B cell (primary cell): ENCODE results near the gene FADS6. TPM values are rescaled to one million over a fixed set of nuclear protein-coding genes. Genes with fewer than 3 reads are reported as not detected.

ENCODE experiments used
- ATAC-seq: fragments of 200-7000 bp; cut with Tn5 transposase; one replicate; pipeline ENCODE4 v1.10.0; 2021; ENCODE audit warnings: low read depth, mild to moderate bottlenecking, moderate number of reproducible peaks, moderate library complexity
- CTCF ChIA-PET: fragments of 350-600 bp; sonication (Branson Sonifier 250); formaldehyde crosslinking; loops from one replicate; lab custom pipeline; 2021; ENCODE audit warnings: antibody characterized with exemption, inconsistent platforms; lab: Charles Lee
- POLR2A ChIA-PET: fragments of 350-600 bp; sonication (Branson Sonifier 250); formaldehyde crosslinking; loops from one replicate; lab custom pipeline; 2021; ENCODE audit warnings: antibody characterized with exemption; lab: Charles Lee
- DNase-seq: peaks from one replicate; pipeline ENCODE4 v3.0.0; 2013
- H2AFZ ChIP-seq: 2 replicates; pipeline ENCODE4 v1.6.1; 2012; ENCODE audit warnings: mild to moderate bottlenecking, low read depth, low read length; ENCODE audit not compliant: insufficient read depth, poor library complexity, severe bottlenecking
- H3K27ac ChIP-seq, 2 donors: 1 replicate in 1 of 2; 2 replicates in 1 of 2; pipeline ENCODE4 v1.5.1; 2012 to 2013; ENCODE audit warnings: low read length in 2 of 2, mild to moderate bottlenecking in 2 of 2, moderate library complexity in 1 of 2
- H3K27me3 ChIP-seq, 4 experiments: fragments of 200-600 bp in 1 of 4; sonication (generic) in 1 of 4; replicated peaks in 1 of 4; 1 replicate in 2 of 4; 2 replicates in 2 of 4; pipeline versions ENCODE4 v1.6.1 to v1.7.0; 2013 to 2016; ENCODE audit warnings: low read length in 3 of 4, mild to moderate bottlenecking in 2 of 4, mixed read lengths in 1 of 4, moderate library complexity in 1 of 4; ENCODE audit not compliant: insufficient read depth in 4 of 4, control insufficient read depth in 3 of 4; ENCODE audit errors: control extremely low read depth in 1 of 4
- H3K36me3 ChIP-seq, 2 experiments: replicated peaks in 1 of 2; 1 replicate in 1 of 2; 2 replicates in 1 of 2; pipeline versions ENCODE4 v1.6.1 to v1.7.1; 2013; ENCODE audit warnings: low read length in 1 of 2; ENCODE audit not compliant: insufficient read depth in 2 of 2, control insufficient read depth in 1 of 2; ENCODE audit errors: control extremely low read depth in 1 of 2, extremely low read depth in 1 of 2
- H3K4me1 ChIP-seq, 2 donors: fragments of 200-600 bp in 1 of 2; sonication (generic) in 1 of 2; 1 replicate in 1 of 2; 2 replicates in 1 of 2; pipeline versions ENCODE4 v1.5.1 to v1.6.1; 2013 to 2017; ENCODE audit warnings: low read length in 2 of 2; ENCODE audit not compliant: control insufficient read depth in 2 of 2, insufficient read depth in 2 of 2
- H3K4me2 ChIP-seq: replicated peaks from 2 replicates; pipeline ENCODE3; 2012; ENCODE audit warnings: mild to moderate bottlenecking, low read depth, low read length; ENCODE audit not compliant: poor library complexity, severe bottlenecking
- H3K4me3 ChIP-seq, 5 experiments: fragments of 200-600 bp in 1 of 5; sonication (generic) in 1 of 5; 1 replicate in 3 of 5; 2 replicates in 2 of 5; pipeline versions ENCODE4 v1.5.1 to v1.7.0; 2011 to 2016; ENCODE audit warnings: low read length in 4 of 5, mild to moderate bottlenecking in 4 of 5, low read depth in 2 of 5, control low read depth in 1 of 5, moderate library complexity in 1 of 5; ENCODE audit not compliant: insufficient read depth in 1 of 5; ENCODE audit errors: control extremely low read depth in 1 of 5, extremely low read depth in 1 of 5
- H3K79me2 ChIP-seq: fragments of 200-600 bp; sonication (generic); one replicate; pipeline ENCODE4 v1.6.0; 2016; ENCODE audit warnings: low read length; ENCODE audit not compliant: control insufficient read depth, insufficient read depth
- H3K9ac ChIP-seq: fragments of 200-600 bp; sonication (generic); 2 replicates; pipeline ENCODE4 v1.6.1; 2017; ENCODE audit warnings: mild to moderate bottlenecking, low read length, moderate library complexity
- H3K9me3 ChIP-seq, 3 donors: one replicate each; pipeline versions ENCODE4 v1.6.1 to v1.7.1; 2013; ENCODE audit warnings: low read length in 2 of 3; ENCODE audit not compliant: control insufficient read depth in 2 of 3, insufficient read depth in 1 of 3; ENCODE audit errors: control extremely low read depth in 1 of 3
- H4K20me1 ChIP-seq: 2 replicates; pipeline ENCODE4 v1.6.0; 2012; ENCODE audit warnings: mild to moderate bottlenecking, low read length; ENCODE audit not compliant: insufficient read depth, control insufficient read depth, poor library complexity, severe bottlenecking
- H3K27ac Mint-ChIP-seq: one replicate; pipeline ENCODE4 v1.8.0; 2021; ENCODE audit warnings: mixed read lengths
- H3K27me3 Mint-ChIP-seq: one replicate; pipeline ENCODE4 v1.8.0; 2021; ENCODE audit warnings: mixed read lengths
- H3K4me1 Mint-ChIP-seq: one replicate; pipeline ENCODE4 v1.8.0; 2021; ENCODE audit warnings: mixed read lengths
- H3K4me3 Mint-ChIP-seq: one replicate; pipeline ENCODE4 v1.8.0; 2021; ENCODE audit warnings: mixed read lengths
- H3K9me3 Mint-ChIP-seq: one replicate; pipeline ENCODE4 v1.8.0; 2022; ENCODE audit warnings: mixed read lengths; ENCODE audit not compliant: insufficient read depth
- EZH2 ChIP-seq: IDR thresholded peaks from 2 replicates; pipeline ENCODE4 v1.6.1; 2012; ENCODE audit warnings: borderline replicate concordance, low read depth, mild to moderate bottlenecking, moderate library complexity, low read length; ENCODE audit not compliant: insufficient read depth, poor library complexity, severe bottlenecking
- WGBS: methylation state at CpG from one replicate; pipeline ENCODE4 v1.1.5; 2013; ENCODE audit warnings: missing lambda C conversion rate; ENCODE audit not compliant: insufficient coverage; 5-methylcytosine and 5-hydroxymethylcytosine counted together
- intact Hi-C: fragments of 100-400 bp; cut with micrococcal nuclease; formaldehyde crosslinking; loops from one replicate; pipeline ENCODE4 v1.10.0; 2022
- polyA plus RNA-seq: library from polyadenylated mRNA; depleted of rRNA; stranded (reverse); fragments of >200 nt; gene quantifications from 2 replicates; pipeline ENCODE4 v1.2.3, GENCODE V29; 2012
- total RNA-seq, 2 donors: library from RNA; stranded (reverse); fragments of 120-200 nt in 1 of 2; gene quantifications; 1 replicate in 1 of 2; 2 replicates in 1 of 2; pipeline versions ENCODE4 v1.2.3 to v1.2.4, GENCODE V29; 2013 to 2022
- TF ChIP-seq, protein P1 (sequence below): fragments of 200-600 bp; IDR thresholded peaks from one replicate; pipeline ENCODE4 v1.8.0; 2022; ENCODE audit warnings: antibody characterized with exemption, mild to moderate bottlenecking

The FADS6 gene
- total and polyA plus RNA-seq, 2 donors (not counting 1 experiment from before 2014, with no cell fraction given) = not detected

DNA sequence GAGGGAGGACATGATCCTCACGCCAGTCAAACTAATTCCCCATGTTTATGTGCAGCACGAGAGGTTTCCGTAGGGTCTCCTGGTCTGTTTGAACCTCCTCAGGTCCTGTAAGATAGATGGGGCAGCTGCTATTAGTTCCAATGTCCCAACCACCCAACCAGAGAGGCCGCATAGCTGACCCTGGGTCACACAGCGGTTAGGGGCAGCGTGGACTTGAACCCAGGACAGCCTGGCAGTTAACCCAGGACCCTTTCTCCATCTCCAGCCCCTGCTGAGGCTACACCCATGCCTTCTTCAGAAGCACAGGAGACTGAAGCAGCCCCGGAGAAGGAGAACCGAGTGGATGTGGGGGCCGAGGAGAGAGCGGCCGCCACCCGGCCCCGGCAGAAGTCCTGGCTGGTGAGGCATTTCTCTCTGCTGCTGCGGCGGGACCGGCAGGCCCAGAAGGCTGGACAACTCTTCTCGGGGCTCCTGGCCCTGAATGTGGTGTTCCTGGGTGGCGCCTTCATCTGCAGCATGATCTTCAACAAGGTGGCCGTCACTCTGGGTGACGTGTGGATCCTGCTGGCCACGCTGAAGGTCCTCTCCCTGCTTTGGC, 47.8 kb upstream of the FADS6 start:
- Histone ChIP-seq H3K9me3 (peaks cover 0 to 2% (median 0%) of the 10 kb centered on the region in 3 donors), H2AFZ (no peak overlapping the region), H3K36me3 (no peaks in the 10 kb centered on the region), H3K79me2 (no peaks in the 10 kb centered on the region), H3K27me3 (peaks cover 0 to 43% (median 10%) of the 10 kb centered on the region in 4 experiments), H4K20me1 (no peaks in the 10 kb centered on the region), H3K9ac (no peak overlapping the region), H3K27ac (no peak overlapping the region), H3K4me3 (no peak overlapping the region), H3K4me1 (no peaks in the 10 kb centered on the region), H3K4me2 (no peak overlapping the region)
- ChIA-PET CTCF (no interaction called here), POLR2A (no interaction called here)
- peaks cover 57% of the 10 kb centered on the region for H3K27me3 Mint-ChIP-seq
- DNase-seq (no peak), ATAC-seq (no peak)
- intact Hi-C loops = no loop called here
- no peak overlapping the region for H3K4me3 Mint-ChIP-seq
- TF ChIP-seq EZH2 = no peak
- TF ChIP-seq, protein P1, sequence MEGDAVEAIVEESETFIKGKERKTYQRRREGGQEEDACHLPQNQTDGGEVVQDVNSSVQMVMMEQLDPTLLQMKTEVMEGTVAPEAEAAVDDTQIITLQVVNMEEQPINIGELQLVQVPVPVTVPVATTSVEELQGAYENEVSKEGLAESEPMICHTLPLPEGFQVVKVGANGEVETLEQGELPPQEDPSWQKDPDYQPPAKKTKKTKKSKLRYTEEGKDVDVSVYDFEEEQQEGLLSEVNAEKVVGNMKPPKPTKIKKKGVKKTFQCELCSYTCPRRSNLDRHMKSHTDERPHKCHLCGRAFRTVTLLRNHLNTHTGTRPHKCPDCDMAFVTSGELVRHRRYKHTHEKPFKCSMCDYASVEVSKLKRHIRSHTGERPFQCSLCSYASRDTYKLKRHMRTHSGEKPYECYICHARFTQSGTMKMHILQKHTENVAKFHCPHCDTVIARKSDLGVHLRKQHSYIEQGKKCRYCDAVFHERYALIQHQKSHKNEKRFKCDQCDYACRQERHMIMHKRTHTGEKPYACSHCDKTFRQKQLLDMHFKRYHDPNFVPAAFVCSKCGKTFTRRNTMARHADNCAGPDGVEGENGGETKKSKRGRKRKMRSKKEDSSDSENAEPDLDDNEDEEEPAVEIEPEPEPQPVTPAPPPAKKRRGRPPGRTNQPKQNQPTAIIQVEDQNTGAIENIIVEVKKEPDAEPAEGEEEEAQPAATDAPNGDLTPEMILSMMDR = no peak
- 81% methylated on average over 18 of the region's 21 CpGs for WGBS
- no peak overlapping the region for H3K27ac Mint-ChIP-seq
- H3K4me1 Mint-ChIP-seq = no peaks in the 10 kb centered on the region
- no peaks in the 10 kb centered on the region for H3K9me3 Mint-ChIP-seq

DNA sequence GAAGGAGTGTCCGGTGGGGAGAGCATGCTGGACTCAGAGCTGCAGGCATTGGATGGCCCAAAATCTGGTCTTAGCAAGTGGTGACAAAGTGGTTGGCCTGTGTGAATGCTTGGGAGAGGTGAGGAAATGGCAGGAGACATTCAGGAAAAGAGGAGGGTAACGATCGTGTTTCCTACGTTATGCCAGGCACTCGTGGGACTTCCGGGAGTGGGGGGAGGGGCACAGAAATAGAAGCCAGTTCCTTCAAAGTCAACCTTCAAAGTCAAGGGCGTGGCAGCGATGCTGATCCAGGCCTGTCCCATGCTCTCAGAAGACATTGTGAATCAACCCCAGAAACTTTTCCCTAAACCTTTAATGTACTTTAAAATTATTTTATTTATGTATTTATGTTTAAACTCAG, 46.1 kb upstream of the FADS6 start:
- intact Hi-C loops = no loop called here
- H3K4me2 ChIP-seq = no peak overlapping the region
- CTCF ChIA-PET = interaction anchor here (1.6 kb wide), 1 partner anchor 23 kb away, joined by 4 read pairs; no protein-coding TSS in a partner anchor

More for the DNA sequence above, 46.1 kb upstream of the FADS6 start:
- POLR2A ChIA-PET = interaction anchor here (0.7 kb wide), 1 partner anchor 1333 kb away, joined by 4 read pairs; no protein-coding TSS in a partner anchor
- ATAC-seq (no peak), DNase-seq (no peak)
- Mint-ChIP-seq H3K27me3 (peaks cover 57% of the 10 kb centered on the region), H3K4me1 (no peaks in the 10 kb centered on the region), H3K9me3 (no peaks in the 10 kb centered on the region), H3K4me3 (no peak overlapping the region), H3K27ac (no peak overlapping the region)
- Histone ChIP-seq H3K4me1 (no peaks in the 10 kb centered on the region), H3K9ac (no peak overlapping the region), H3K79me2 (no peaks in the 10 kb centered on the region), H3K9me3 (peaks cover 0 to 2% (median 0%) of the 10 kb centered on the region in 3 donors), H3K27ac (no peak overlapping the region), H3K4me3 (no peak overlapping the region), H3K36me3 (no peaks in the 10 kb centered on the region), H4K20me1 (no peaks in the 10 kb centered on the region), H3K27me3 (peaks cover 0 to 57% (median 14%) of the 10 kb centered on the region in 4 experiments), H2AFZ (no peak overlapping the region)
- WGBS = 47% methylated on average over 3 of the region's 8 CpGs
- TF ChIP-seq, protein P1 = no peak
- no peak for TF ChIP-seq EZH2
